Activated CD4-positive, CD25-positive, alpha-beta regulatory T cell (primary cell): ENCODE results near the gene PACS2.

Source experiments
- DNase-seq, 4 experiments: peaks; one replicate each; lab custom pipeline; 2025; lab: John Stamatoyannopoulos, UW

PACS2 gene

DNA sequence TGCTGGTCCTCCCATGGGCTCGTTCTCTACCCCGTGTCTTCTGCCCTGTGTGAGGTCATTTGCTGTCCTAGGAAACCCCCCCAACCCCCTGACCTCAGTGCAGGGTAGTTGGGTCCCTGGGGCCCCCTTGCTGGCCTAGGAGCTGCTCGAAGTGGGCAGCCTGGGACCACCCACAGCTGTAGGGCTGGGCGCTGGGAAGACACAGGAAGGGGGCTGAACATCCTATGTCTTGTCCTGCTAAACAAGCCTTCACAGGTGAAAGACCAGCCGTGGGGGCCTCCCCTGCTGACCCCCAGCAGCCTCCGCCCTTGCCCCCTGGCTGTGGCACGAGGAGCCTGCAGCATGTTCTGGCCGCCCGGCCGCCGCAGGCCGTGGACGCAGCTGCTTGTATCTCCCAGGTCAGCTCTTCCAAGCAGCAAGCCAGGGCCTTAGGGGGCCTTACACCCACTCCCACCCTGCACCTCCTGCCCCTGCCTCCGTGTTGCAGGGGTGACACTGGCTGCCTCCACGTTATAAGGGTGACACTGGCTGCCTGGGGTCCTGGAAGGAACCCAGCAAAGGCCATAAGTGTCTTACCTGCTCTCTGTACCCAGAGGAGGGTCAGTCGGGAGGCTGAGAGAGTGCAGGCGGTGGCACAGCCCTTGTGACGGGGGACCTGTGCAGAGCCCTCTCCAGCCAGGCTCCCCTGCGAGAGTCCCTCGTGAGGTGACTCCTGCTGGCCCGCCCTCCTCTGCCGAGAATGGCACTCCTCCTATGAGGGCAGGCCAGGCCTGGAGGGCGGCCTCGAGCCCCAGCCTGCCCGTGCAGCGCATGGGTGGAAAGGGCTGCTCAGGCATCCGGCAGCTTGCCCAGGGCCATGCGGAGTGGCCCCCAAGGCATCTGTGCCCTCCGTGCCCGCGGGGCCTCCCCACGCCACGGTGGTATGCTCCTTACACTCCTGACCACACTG lies 72.3 kb downstream of the PACS2 start:
- no peak for DNase-seq

DNA sequence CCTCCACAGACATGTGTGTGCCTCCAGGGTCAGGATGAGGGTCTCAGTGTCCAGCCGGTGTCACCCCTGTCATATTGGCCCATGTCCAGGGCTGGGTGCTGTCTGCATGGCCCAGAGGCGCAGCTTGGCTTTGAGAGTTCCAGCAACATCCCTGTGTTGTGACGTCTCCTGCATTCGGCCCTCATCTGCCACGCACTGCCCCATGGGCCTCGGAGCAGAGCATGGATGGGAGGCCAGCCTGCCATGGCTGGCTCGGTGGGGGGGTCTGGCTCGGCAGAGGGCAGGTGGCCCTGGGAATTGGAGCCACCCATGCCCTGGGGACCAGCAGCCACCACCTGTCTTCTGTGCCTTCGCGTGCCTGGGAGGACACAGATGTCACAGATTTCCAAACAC lies 73.0 kb downstream of the PACS2 start:
- no peak for DNase-seq

- DNase-seq, result no peak
Observed at GRCh38 chr14:105388110-105388951, 73.8 kb downstream of the PACS2 start.

GRCh38 chr14:105388976-105389375 lies 74.4 kb downstream of the PACS2 start:
- no peak for DNase-seq

DNA sequence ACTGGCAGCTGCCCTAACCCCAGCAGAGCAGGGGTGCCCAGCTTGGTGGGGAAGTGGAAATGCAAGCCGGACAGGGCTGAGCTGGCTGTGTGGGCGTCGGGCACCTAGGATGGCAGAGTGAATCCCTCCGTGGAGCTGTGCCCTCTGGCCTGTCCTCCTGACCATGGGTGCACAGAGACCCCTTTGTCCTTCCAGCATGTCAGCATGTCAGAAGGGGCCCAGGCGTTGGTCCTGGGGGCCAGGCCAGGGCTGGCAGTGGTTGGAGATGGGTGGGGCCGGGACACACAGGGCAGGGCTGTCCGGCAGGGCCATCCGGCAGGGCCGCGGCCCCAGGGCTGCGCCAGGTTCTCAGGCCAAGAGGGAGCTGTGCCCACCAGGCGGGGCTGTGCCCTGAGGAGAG lies 75.0 kb downstream of the PACS2 start:
- no peak for DNase-seq

- DNase-seq, result no peak
Observed at GRCh38 chr14:105389976-105390848, 75.7 kb downstream of the PACS2 start.

DNA sequence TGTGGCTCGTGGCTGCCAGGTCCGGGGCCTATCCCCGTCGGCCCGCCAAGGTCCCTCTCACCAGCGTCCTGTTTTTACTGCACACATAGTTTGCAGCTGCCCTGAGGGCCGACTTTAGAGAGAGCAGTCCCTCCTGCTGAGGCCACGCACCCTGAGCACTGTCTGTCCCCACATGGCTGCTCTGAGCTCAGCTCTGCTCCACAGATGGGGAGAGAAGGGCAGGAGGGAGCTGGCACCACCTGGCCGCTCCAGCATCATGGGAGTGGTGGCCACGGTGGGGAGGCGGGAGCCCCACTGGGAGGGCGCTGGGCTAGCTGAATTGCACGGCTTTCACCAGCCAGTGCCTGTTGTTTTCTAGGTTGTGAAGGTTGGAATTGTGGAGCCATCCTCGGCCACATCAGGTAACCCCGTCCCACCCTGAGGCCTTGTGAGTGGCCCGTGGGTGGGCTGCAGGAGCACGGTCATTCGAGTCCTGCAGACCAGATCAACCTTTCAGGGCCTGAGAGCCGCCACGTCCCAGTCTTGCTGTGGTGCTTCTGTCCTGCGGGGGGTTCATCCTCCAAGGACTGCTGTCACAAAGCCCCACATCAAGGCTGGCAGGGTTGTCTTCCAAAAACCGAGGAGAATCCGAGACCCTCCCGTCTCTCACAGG lies 76.4 kb downstream of the PACS2 start:
- no peak for DNase-seq

DNA sequence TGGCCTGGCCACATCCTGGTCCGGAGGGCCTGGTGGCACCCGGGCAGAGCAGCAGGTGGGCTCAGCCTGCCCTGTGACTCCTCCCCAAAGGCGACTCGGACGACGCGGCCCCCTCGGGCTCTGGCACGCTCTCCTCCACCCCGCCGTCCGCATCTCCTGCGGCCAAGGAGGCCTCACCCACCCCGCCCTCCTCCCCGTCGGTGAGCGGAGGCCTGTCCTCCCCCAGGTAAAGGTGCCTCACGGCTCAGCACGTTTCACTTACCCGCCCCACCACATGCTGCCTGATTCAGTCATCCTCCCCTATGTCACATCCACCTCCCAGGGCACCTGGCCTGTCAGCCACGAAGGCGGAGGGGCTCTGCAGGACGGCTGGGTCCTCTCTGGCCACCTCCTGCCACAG lies 77.0 kb downstream of the PACS2 start:
- DNase-seq, result no peak

DNA sequence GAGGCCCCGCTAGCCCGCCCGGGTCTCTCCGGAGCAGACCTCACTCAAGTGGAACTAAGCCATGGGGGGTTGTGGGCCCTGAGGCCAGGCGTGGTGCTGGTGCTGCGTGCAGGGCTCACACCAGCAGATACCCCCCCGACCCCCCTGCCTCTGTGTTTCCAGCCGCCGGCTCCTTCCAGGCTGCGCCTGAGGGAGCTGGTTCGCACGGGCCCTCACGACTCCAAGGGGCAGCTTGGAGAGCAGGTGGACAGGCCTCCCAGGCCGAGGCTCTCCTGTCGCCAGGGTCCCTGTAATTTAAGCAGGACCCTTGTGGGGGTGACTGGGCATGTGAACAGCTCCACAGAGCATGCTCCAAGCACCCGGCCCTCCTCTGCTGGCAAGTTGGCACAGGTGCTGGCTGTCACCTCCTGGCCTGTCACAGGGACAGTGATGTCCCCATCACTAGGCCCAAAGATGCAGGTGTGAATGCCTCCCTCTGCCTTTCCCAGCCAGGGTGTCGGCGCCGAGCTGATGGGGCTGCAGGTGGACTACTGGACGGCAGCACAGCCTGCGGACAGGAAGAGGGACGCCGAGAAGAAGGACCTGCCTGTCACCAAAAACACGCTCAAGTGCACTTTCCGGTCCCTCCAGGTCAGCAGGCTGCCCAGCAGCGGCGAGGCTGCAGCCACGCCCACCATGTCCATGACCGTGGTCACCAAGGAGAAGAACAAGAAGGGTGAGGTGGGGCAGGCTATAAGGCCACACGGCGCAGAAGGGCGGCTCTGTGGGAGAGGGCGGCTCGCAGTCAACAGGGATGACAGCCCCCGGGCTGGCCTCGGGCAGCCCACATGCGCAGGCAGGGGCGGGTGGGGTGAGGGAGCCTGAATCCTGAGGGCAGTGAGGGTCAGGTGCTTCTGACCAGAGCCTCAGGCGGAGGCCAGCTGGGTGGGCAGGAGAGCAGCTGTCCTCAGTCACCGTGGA lies 77.9 kb downstream of the PACS2 start:
- DNase-seq, result no peak

DNA sequence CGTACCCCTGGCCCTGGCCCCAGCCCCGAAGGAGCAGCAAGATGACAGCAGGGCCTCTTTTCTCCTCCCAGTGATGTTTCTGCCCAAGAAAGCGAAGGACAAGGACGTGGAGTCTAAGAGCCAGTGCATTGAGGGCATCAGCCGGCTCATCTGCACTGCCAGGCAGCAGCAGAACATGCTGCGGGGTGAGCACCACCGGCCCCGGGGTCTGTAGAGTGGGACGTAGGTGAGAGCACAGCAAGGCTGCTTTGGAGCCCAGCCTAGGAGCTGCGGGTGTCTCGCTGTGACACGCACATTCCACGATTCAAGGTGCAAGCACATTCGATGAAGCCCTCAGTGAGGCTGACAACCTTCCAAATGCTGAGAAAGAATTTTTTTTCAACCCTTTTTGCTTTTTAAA lies 78.6 kb downstream of the PACS2 start:
- no peak for DNase-seq

DNA sequence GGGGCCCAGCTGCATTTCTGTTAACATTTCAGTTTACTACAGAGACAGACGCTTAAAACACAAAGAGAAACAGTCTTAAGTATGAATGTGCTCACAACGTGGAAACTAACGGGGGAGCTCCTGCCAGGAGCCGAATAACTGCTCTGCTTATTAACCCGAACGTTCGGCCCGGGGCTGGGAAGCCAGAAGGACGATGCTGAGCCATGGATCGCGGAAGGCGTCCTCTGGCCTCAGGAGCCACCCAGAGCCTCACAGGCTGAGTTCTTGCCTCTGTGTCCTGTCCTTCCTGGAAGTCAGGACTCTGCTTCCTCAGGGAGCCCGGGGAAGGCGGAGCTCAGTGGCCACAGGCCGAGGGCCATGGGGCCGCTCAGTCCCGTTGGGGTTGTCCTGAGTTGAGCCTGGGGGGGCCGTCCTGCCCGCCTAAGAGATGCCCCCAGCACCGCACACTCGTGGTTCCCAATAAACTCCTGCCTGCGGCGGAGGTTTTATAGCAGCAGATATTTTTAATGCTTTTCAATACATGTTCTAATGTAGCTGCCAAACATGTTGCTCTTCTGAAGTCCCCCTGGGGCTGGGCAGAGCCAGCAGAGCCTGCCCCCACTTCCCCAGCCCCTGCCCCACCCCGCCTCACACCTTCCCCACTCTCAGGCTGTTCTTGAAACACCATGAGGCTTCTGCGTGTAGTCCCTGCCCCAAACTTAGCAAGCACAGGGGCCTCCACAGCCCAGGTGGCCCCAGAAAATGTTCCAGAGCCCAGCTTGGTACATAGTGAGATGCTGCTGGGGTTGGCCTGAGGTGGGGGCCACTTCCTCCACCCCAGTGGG lies 80.4 kb downstream of the PACS2 start:
- DNase-seq, result no peak

DNA sequence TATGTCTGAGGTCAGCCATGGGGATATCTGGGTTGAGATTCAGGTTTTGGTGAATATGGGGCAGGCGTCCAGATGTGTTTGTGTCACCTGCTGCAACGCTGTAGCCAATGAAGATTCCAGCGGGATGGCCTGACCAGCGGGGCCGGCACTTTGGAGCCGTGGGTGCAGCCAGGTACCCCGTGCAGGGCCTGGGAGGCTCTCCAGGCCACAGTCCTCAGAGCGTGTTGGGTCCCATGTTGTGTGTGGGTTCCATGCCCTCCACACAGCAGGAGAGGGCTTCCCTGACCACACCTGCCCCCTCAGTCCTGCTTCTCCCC lies 80.9 kb downstream of the PACS2 start:
- no peak for DNase-seq

DNA sequence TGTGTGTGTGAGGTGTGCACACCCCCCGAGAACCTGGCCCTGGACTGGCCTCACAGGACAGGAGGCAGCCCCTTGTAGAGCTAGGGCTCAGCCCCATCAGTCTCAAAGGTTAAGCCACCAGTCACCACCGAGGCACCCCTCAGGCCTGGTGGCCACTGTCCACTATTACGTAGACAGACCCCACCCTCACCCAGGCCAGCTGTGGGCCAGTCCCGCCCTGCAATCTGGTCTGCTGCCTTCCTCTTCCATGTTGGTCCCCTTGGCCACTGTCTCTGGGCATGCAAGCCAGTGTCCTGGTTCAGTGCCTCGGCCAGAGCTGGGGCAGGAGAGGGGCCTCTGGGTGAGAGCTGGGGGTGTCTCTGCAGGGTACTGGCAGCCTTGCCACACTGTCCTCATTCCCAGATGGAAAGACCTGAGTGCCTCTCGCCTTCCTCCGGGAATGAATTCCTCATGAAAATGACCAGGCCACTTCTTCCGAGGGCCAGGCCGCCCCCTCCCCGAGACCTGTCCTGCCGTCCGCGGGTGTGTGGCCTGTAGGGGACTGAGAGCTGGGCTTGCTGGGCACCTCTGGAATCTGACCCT lies 82.9 kb downstream of the PACS2 start:
- DNase-seq, result no peak

DNA sequence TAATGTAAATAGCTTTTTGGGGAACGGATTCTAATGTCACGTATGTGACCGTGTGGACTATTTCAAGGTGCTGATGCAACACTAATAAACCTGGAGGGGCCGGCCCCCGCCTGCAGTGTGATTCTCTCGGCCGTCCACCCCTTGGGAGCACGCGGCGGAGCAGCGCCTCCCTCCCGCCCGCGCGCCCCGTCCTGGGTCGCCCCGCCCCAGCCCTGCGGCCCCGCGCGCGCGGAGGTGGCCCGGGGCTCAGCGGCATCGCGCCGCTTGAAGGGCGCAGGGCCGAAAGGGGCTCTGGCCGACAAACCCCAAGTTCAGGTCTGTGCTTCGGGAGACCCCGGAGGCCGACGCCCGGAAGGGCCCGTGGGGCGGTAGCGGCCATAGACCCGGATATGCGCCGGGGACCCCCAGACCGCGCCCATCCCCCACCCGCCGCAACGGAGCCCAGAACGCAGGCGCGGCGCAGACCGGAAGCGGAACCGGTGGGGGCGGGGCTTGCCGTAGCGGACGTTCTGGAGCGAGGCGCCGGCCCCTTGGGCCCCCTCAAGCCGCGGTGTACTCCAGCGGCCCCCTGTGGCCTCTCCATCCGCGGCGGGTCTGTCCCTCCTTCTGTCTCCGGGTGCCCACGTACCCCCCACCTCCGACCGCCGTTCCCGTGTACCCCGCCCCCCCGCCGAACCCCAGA lies 83.6 kb downstream of the PACS2 start, which contains the start of gene TEX22:
Gene TEX22 (plus strand): TSS at position 495 of the 682 bp plus-strand sequence. CDS start 803 bp downstream, outside the sequence.
- peak; percentile 81 to 93 (median 86) for DNase-seq

DNA sequence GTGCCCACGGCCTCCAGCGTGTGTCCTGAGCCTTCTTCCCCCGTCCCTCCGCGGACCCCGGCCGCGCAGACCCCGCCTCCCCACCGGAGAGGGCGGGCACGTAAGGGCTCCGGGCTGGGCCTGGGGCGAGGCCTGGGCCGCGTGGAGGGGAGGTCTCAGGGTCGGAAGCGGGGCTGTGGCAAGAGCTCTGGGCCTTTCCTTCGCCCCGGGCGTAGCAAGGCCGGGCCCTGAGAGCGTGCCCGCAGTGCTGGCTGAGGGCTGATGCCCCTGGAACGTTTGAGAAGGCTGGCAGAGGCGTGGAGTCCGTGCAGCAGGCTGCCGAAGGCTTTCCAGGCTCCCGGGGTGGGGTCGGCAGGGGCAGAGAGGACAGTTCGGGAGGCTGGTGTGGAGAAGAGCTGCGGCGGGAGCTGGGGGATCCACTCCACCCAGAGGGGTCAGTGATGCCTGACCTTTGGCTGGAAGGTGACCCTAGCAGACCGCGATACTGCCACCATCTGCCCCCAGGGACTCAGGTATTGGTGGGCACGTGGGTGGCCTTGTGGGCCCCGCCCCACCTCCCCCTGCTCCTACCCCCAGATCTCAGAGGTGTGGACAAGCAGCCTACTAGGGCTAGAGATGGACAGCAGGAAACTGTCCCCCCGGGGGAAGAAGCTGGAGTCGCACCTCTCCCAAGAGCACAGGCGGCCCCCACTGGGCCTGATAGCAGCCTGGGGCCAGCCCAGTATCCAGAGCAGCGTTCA lies 84.3 kb downstream of the PACS2 start:
- DNase-seq, result no peak

DNA sequence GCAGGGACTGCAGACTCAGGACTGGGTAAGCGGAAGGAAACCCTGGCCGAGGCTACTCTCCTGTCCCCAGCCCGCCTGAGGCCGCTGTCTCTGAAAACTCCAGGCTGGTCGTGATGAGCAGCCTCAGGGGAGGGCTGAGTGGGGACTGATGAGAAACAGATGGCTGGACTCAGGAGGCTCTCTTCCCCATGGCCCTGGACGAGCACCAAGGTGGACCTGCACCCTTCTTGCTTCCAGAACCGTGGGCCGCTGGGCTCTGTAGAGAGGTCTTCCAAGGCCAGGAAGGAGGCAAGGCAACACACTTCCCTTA lies 84.9 kb downstream of the PACS2 start:
- DNase-seq, result no peak

DNA sequence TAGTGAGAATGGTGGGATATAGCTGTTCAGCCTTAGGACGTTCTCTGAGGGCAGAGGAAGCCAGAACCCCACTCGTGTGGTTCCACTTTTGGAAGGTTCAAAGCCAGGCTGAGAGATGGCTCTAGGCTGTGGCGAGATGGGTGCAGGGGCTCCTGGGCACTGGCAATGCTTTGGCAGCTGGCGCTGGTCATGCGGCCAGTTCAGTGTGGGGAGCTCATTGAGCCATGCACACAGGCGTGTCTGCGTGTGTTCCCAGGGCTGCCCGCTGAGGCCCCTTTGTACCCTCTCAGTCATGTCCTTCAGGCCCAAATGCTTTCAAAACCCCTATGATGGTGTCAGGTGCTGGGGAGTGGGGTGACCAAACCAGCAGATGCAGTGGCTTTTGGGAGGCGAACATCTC lies 85.5 kb downstream of the PACS2 start:
- DNase-seq, result no peak

- no peak for DNase-seq
Observed at GRCh38 chr14:105401699-105402098, 87.2 kb downstream of the PACS2 start.
